Peyer's patch (tissue), 4 donors: ENCODE measurements around the gene FRMPD1.

ENCODE experiments used
- POLR2A ChIP-seq, 2 donors: fragments of 450-650 bp; IDR thresholded peaks; one replicate each; pipeline ENCODE4 v1.5.1; 2017; ENCODE audit warnings: antibody characterized with exemption in 2 of 2, mild to moderate bottlenecking in 2 of 2, moderate library complexity in 2 of 2
- TF ChIP-seq, protein P1 (sequence below), 6 experiments: fragments of 450-650 bp in 4 of 6; fragments of 200-600 bp in 2 of 6; sonication (generic) in 1 of 6; IDR thresholded peaks; one replicate each; pipeline ENCODE4 v1.5.1; 2017 to 2019; ENCODE audit warnings: antibody characterized with exemption in 6 of 6, mild to moderate bottlenecking in 3 of 6, moderate library complexity in 1 of 6

DNA sequence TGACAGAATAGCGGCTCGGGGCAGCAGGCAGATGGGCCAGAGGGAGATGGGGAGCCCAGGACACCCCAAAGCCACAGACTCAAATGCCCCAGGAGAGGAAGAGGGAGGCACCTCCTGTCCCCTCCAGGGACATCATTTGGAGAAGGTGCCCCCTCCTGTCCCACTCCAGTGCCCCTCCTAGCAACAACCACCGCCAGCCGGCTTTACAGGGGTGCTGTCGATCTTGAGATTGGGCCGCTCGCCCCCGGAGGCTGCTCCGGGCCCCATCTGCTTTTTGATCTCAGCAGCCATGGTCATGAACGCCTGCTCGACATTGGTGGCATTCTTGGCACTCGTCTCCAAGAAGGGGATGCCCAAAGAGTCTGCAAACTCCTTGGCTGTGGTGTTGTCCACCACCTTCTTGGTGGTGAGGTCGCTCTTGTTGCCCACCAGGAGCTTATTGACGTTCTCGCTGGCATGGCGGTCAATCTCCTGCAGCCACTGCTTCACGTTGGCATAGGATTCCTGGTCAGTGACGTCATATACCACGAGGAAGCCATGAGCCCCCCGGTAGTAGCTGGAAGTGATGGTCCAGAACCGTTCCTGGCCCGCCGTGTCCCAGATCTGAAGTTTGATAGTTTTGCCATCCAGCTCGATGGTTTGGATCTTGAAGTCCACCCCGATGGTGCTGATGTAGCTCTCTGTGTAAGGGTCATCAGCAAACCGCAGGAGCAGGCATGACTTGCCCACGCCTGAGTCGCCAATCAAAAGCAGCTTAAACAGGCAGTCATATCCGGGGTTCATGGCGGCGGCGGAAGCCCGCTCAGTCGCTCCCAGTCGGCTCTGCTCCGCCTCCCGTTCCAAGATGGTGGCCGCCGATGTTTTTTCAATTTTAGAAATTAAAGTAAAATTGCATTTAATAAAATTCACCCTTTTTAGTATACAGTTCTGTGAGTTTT is 14.0 kb upstream of the FRMPD1 start:
- TF ChIP-seq, protein P1, sequence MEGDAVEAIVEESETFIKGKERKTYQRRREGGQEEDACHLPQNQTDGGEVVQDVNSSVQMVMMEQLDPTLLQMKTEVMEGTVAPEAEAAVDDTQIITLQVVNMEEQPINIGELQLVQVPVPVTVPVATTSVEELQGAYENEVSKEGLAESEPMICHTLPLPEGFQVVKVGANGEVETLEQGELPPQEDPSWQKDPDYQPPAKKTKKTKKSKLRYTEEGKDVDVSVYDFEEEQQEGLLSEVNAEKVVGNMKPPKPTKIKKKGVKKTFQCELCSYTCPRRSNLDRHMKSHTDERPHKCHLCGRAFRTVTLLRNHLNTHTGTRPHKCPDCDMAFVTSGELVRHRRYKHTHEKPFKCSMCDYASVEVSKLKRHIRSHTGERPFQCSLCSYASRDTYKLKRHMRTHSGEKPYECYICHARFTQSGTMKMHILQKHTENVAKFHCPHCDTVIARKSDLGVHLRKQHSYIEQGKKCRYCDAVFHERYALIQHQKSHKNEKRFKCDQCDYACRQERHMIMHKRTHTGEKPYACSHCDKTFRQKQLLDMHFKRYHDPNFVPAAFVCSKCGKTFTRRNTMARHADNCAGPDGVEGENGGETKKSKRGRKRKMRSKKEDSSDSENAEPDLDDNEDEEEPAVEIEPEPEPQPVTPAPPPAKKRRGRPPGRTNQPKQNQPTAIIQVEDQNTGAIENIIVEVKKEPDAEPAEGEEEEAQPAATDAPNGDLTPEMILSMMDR (IDR thresholded peaks at IDR 0.05): no peak
- no peak for TF ChIP-seq POLR2A (IDR thresholded peaks at IDR 0.05)
